GM12878 (cell line): ENCODE measurements around the gene MBNL1. TPM values are rescaled to one million over a fixed set of nuclear protein-coding genes. Genes with fewer than 3 reads are reported as not detected.

Experiments
- ATAC-seq: fragments of 200-7000 bp; cut with Tn5 transposase; 3 replicates; pipeline ENCODE4 v1.9.1; 2020; ENCODE audit warnings: mild to moderate bottlenecking, moderate library complexity
- BruUV-seq: library from RNA; stranded (reverse); fragments of 400-500 nt; replicated peaks from 2 replicates; lab custom pipeline; 2021; lab: Mats Ljungman, UMichigan
- CTCF ChIA-PET: fragments of 300-600 bp; sonication (Branson Sonifier 250); formaldehyde crosslinking; extraction: SDS; loops from one replicate; lab custom pipeline; 2021; ENCODE audit warnings: inconsistent platforms; lab: Yijun Ruan, JAX
- POLR2A ChIA-PET: fragments of 350-600 bp; formaldehyde crosslinking; extraction: SDS; loops from one replicate; lab custom pipeline; 2021; ENCODE audit warnings: inconsistent platforms; lab: Charles Lee
- RAD21 ChIA-PET: fragments of 300-600 bp; sonication (Branson Sonifier 250); formaldehyde crosslinking; loops from one replicate; lab custom pipeline; 2023; ENCODE audit warnings: antibody characterized with exemption; ENCODE audit not compliant: unreplicated experiment; lab: Charles Lee
- SMC1A ChIA-PET: fragments of 300-600 bp; sonication (Branson Sonifier 250); formaldehyde crosslinking; loops from one replicate; lab custom pipeline; 2023; ENCODE audit not compliant: unreplicated experiment, uncharacterized antibody; lab: Charles Lee
- DNase-seq: peaks from one replicate; pipeline ENCODE4 v3.0.0-alpha.2; 2011; ENCODE audit warnings: low read depth, low spot score
- FAIRE-seq: peaks from 3 replicates; lab custom pipeline; 2011; peaks lifted over from hg19 to GRCh38; lab: Jason Lieb, UNC
- H2AFZ ChIP-seq: 2 replicates; pipeline ENCODE4 v1.6.0; 2011; ENCODE audit warnings: low read depth, low read length, control low read depth; ENCODE audit not compliant: control insufficient read depth
- H3K27ac ChIP-seq: 2 replicates; pipeline ENCODE4 v1.5.1; 2011; ENCODE audit warnings: control low read depth; ENCODE audit not compliant: control insufficient read depth, insufficient read depth
- H3K27me3 ChIP-seq, 2 experiments: replicated peaks in 1 of 2; 2 replicates each; pipeline versions ENCODE4 v1.6.0 to v1.6.1; 2011; ENCODE audit warnings: low read length in 1 of 2; ENCODE audit not compliant: control insufficient read depth in 2 of 2, insufficient read depth in 2 of 2
- H3K36me3 ChIP-seq, 2 experiments: 2 replicates each; pipeline ENCODE4 v1.5.1; 2011; ENCODE audit warnings: low read length in 1 of 2; ENCODE audit not compliant: control insufficient read depth in 2 of 2, insufficient read depth in 2 of 2
- H3K4me1 ChIP-seq: 2 replicates; pipeline ENCODE4 v1.6.1; 2011; ENCODE audit warnings: mild to moderate bottlenecking, low read length, moderate library complexity, mixed read lengths; ENCODE audit not compliant: control insufficient read depth, insufficient read depth
- H3K4me2 ChIP-seq: 2 replicates; pipeline ENCODE4 v1.6.0; 2011; ENCODE audit warnings: control low read depth; ENCODE audit not compliant: control insufficient read depth, insufficient read depth
- H3K4me3 ChIP-seq: fragments of 200-600 bp; sonication (generic); 2 replicates; pipeline ENCODE4 v1.5.1; 2016
- H3K79me2 ChIP-seq: 2 replicates; pipeline ENCODE4 v1.6.0; 2011; ENCODE audit warnings: low read length; ENCODE audit not compliant: control insufficient read depth, insufficient read depth
- H3K9ac ChIP-seq: 2 replicates; pipeline ENCODE4 v1.8.0; 2011; ENCODE audit warnings: low read length, control low read depth, mixed read lengths; ENCODE audit not compliant: control insufficient read depth, insufficient read depth
- H3K9me3 ChIP-seq: replicated peaks from 3 replicates; pipeline ENCODE4 v1.5.1; 2011; ENCODE audit warnings: mild to moderate bottlenecking, low read length; ENCODE audit not compliant: control insufficient read depth, insufficient read depth
- H4K20me1 ChIP-seq: 2 replicates; pipeline ENCODE4 v1.6.0; 2011; ENCODE audit not compliant: control insufficient read depth, insufficient read depth
- ATF7 ChIP-seq: fragments of 450-650 bp; IDR thresholded peaks from 2 replicates; pipeline ENCODE4 v1.6.1; 2016; ENCODE audit warnings: low read depth, mild to moderate bottlenecking
- CBFB ChIP-seq: IDR thresholded peaks from 2 replicates; pipeline ENCODE4 v1.6.1; 2016; ENCODE audit warnings: antibody characterized with exemption, low read depth
- EED ChIP-seq: sonication (generic); IDR thresholded peaks from 2 replicates; pipeline ENCODE4 v1.6.1; 2016; ENCODE audit warnings: antibody characterized with exemption, low read depth
- EP300 ChIP-seq, 2 experiments: fragments of 150-350 bp in 1 of 2; IDR thresholded peaks; 2 replicates each; pipeline ENCODE4 v1.6.1; 2011 to 2012; ENCODE audit warnings: low read depth in 2 of 2, low read length in 2 of 2, borderline replicate concordance in 1 of 2, improper control_type of control experiment in 1 of 2, inconsistent platforms in 1 of 2; ENCODE audit not compliant: control insufficient read depth in 1 of 2
- ETV6 ChIP-seq, 2 experiments: fragments of 450-650 bp in 1 of 2; IDR thresholded peaks in 1 of 2; conservative IDR thresholded peaks in 1 of 2; 2 replicates each; pipeline ENCODE4 v1.6.1; 2014; ENCODE audit warnings: antibody characterized with exemption in 1 of 2, borderline replicate concordance in 1 of 2, low read depth in 1 of 2, mild to moderate bottlenecking in 1 of 2, moderate library complexity in 1 of 2
- NFYB ChIP-seq: IDR thresholded peaks from 2 replicates; pipeline ENCODE4 v1.6.1; 2011; ENCODE audit warnings: low read depth, mild to moderate bottlenecking, low read length, improper control_type of control experiment, moderate library complexity; ENCODE audit not compliant: insufficient read depth
- POLR2A ChIP-seq: IDR thresholded peaks from 2 replicates; pipeline ENCODE4 v1.6.1; 2011; ENCODE audit warnings: low read depth, mild to moderate bottlenecking, low read length
- RAD21 ChIP-seq: IDR thresholded peaks from 2 replicates; pipeline ENCODE4 v1.6.1; 2011; ENCODE audit warnings: mild to moderate bottlenecking, low read depth, low read length, moderate library complexity; ENCODE audit not compliant: insufficient read depth
- RBBP5 ChIP-seq: fragments of 200-600 bp; sonication (generic); conservative IDR thresholded peaks from 2 replicates; pipeline ENCODE4 v1.6.1; 2016
- SMAD1 ChIP-seq: fragments of 450-650 bp; IDR thresholded peaks from 2 replicates; pipeline ENCODE4 v1.6.1; 2018; ENCODE audit warnings: mild to moderate bottlenecking, low read depth; ENCODE audit not compliant: partially characterized antibody
- SMAD5 ChIP-seq: IDR thresholded peaks from 2 replicates; pipeline ENCODE4 v1.6.1; 2016; ENCODE audit warnings: antibody characterized with exemption, low read depth
- ZNF384 ChIP-seq: IDR thresholded peaks from 2 replicates; pipeline ENCODE4 v1.6.1; 2012; ENCODE audit warnings: low read depth, mild to moderate bottlenecking, low read length, improper control_type of control experiment, borderline replicate concordance
- WGBS: methylation state at CpG from one replicate; pipeline ENCODE4 v1.1.6; 2016; ENCODE audit warnings: low lambda C conversion rate; ENCODE audit not compliant: insufficient replicate concordance, insufficient coverage; ENCODE audit errors: missing lambda C conversion rate; 5-methylcytosine and 5-hydroxymethylcytosine counted together
- in situ Hi-C: fragments of 300-500 bp; cut with MboI; formaldehyde crosslinking; loops from 9 replicates; pipeline ENCODE4 v1.14.3; 2018; ENCODE audit warnings: mixed read lengths
- intact Hi-C: fragments of 100-400 bp; cut with micrococcal nuclease; formaldehyde crosslinking; loops from one replicate; pipeline ENCODE4 v1.14.2; 2022; ENCODE audit not compliant: unreplicated experiment
- polyA plus RNA-seq, 11 experiments: library from polyadenylated mRNA; depleted of rRNA in 4 of 11; unstranded in 6 of 11; stranded (reverse) in 5 of 11; fragments of >200 nt; fragmentation: Nextera tagmentation in 4 of 11; fragmentation: Illumina TruSeq in 1 of 11; extraction: Ambion mirVana in 4 of 11; extraction: Trizol in 1 of 11; gene quantifications; 1 replicate in 1 of 11; 2 replicates in 10 of 11; pipeline versions ENCODE4 v1.2.1 to v1.2.3, GENCODE V29; 2011 to 2016; ENCODE audit warnings: inconsistent platforms in 2 of 11, missing spikeins in 2 of 11, low read depth in 1 of 11
- total RNA-seq, 4 experiments: library from RNA; depleted of rRNA in 3 of 4; stranded (reverse); fragments of >200 nt in 3 of 4; fragmentation: Illumina TruSeq in 1 of 4; extraction: Trizol in 1 of 4; gene quantifications; 2 replicates each; pipeline versions ENCODE4 v1.2.1 to v1.2.3, GENCODE V29; 2013 to 2021
- TF ChIP-seq, protein P1 (sequence below): IDR thresholded peaks from 2 replicates; pipeline ENCODE4 v1.6.1; 2011; ENCODE audit warnings: mild to moderate bottlenecking, low read depth, low read length, moderate library complexity; ENCODE audit not compliant: insufficient replicate concordance
- TF ChIP-seq, protein P2 (sequence below): IDR thresholded peaks from 2 replicates; pipeline ENCODE4 v1.6.1; 2011; ENCODE audit warnings: borderline replicate concordance, low read depth, mild to moderate bottlenecking, moderate library complexity, mixed read lengths, low read length; ENCODE audit not compliant: insufficient read depth; ENCODE audit errors: extremely low read length

Gene MBNL1
- total and polyA plus RNA-seq, 10 of the 15 experiments (the other 5 are each of a cell fraction or from before 2014, with no cell fraction given): 59.6 to 337 (median 143) TPM

DNA sequence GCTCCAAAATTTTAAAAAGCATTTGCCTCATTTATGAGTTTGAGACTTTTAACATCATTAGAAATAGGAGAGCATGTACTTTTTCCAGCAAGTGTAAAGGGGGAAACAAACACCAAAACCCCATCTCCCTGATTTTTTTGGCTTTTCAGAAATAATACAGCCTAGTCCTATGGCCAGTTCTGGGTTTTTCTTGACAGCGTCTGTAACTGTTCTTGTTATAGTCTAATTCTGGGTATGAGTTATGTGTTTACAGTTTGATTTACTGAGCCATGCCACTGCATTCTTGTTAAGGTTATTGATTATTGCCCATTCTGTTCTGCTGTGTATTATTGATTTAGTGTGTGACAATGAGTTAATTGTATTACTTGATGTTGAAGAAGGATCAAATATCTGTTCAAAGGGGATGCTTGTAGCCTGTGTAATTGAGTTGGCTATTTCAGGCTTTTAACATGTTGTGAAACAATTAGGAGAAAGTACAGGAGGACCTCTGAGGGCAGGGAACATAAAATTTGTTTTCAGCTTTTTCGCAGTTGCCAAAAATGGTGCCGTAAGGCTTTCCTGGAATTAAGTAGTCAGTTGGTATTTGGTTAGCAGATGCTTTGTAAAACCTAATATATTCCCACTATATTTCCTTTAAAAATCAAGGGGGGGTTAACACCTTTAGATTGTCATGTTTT lies 46.1 kb downstream of the MBNL1 start:
- 69% methylated on average over 3 of the region's 3 CpGs for WGBS
- Histone ChIP-seq H3K4me2 (no peak overlapping the region), H3K4me1 (no peaks in the 10 kb centered on the region), H3K9ac (no peak overlapping the region), H3K4me3 (no peak overlapping the region), H4K20me1 (no peaks in the 10 kb centered on the region), H2AFZ (no peak overlapping the region), H3K27me3 (no peaks in the 10 kb centered on the region), H3K79me2 (peaks cover 81% of the 10 kb centered on the region), H3K27ac (no peak overlapping the region), H3K36me3 (peaks cover 0 to 16% of the 10 kb centered on the region in 2 experiments; a peak in 1 of 4 replicates), H3K9me3 (peaks cover 4% of the 10 kb centered on the region)
- ChIA-PET SMC1A (interaction anchor here (0.6 to 1.9 kb wide), 11 partner anchors 9 to 134 kb away, joined by 3 to 6 read pairs (median 3); no protein-coding TSS in a partner anchor), RAD21 (interaction anchor here (1.5 to 1.8 kb wide), 2 partner anchors 12 to 116 kb away, joined by 4 to 5 read pairs; no protein-coding TSS in a partner anchor), POLR2A (interaction anchor here (0.7 kb wide), 1 partner anchor 14 kb away, joined by 4 read pairs; no protein-coding TSS in a partner anchor), CTCF (interaction anchor here (0.7 to 1.2 kb wide), 7 partner anchors 9 to 208 kb away, joined by 3 read pairs; no protein-coding TSS in a partner anchor)
- BruUV-seq: no TSS peak
- in situ Hi-C loops (no loop called here), intact Hi-C loops (no loop called here)
- FAIRE-seq (no peak), ATAC-seq (no peak), DNase-seq (no peak)
- TF ChIP-seq POLR2A (no peak), ZNF384 (no peak), ETV6 (conservative IDR thresholded peaks at IDR 0.05 in 1 of 2, IDR thresholded peaks at IDR 0.05 in 1 of 2; ENCODE audit: borderline replicate concordance in 1 of 2, low read depth in 1 of 2) (no peak), SMAD5 (no peak), CBFB (no peak)

DNA sequence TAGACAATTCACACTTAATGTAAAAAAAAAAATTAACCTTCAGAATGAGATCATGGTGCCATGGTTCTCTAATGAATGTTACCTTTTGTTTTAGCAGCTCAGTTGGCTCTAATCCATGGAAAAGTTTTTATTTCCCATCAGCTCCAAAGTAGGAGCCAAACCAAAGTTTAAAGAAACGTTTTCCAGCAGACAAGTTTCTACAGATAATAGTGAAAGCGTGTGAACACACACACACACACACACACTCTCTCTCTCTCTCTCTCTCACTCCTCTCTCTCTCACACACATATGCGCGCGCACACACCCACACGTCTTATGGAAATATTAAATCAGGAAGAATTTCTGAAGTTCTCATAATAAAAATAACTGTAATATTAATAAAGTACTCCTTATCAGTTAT lies 46.9 kb downstream of the MBNL1 start:
- CTCF ChIA-PET: interaction anchor here (0.6 to 3.5 kb wide), 7 partner anchors 7 to 394 kb away, joined by 3 to 11 read pairs (median 3); no protein-coding TSS in a partner anchor
- TF ChIP-seq ATF7 (no peak), SMAD1 (no peak), EP300 (IDR thresholded peaks at IDR 0.05; ENCODE audit: borderline replicate concordance in 1 of 2, control insufficient read depth in 1 of 2, low read depth in 2 of 2, low read length in 2 of 2) (no peak), EED (no peak), RAD21 (no peak), RBBP5 (no peak), NFYB (no peak)
- TF ChIP-seq, protein P1, sequence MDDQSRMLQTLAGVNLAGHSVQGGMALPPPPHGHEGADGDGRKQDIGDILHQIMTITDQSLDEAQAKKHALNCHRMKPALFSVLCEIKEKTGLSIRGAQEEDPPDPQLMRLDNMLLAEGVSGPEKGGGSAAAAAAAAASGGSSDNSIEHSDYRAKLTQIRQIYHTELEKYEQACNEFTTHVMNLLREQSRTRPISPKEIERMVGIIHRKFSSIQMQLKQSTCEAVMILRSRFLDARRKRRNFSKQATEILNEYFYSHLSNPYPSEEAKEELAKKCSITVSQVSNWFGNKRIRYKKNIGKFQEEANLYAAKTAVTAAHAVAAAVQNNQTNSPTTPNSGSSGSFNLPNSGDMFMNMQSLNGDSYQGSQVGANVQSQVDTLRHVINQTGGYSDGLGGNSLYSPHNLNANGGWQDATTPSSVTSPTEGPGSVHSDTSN: no peak
- TF ChIP-seq, protein P2, sequence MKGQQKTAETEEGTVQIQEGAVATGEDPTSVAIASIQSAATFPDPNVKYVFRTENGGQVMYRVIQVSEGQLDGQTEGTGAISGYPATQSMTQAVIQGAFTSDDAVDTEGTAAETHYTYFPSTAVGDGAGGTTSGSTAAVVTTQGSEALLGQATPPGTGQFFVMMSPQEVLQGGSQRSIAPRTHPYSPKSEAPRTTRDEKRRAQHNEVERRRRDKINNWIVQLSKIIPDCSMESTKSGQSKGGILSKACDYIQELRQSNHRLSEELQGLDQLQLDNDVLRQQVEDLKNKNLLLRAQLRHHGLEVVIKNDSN: no peak

More for the DNA sequence above, 46.9 kb downstream of the MBNL1 start:
- Histone ChIP-seq H3K9me3 (peaks cover 6% of the 10 kb centered on the region), H3K27ac (no peak overlapping the region), H3K4me1 (no peaks in the 10 kb centered on the region), H4K20me1 (no peaks in the 10 kb centered on the region), H2AFZ (no peak overlapping the region), H3K36me3 (peaks cover 0 to 20% of the 10 kb centered on the region in 2 experiments; a peak in 1 of 4 replicates), H3K4me3 (no peak overlapping the region), H3K79me2 (peaks cover 81% of the 10 kb centered on the region), H3K4me2 (no peak overlapping the region), H3K9ac (no peak overlapping the region), H3K27me3 (no peaks in the 10 kb centered on the region)
- no peak for DNase-seq
- intact Hi-C loops (no loop called here), in situ Hi-C loops (no loop called here)
- no TSS peak for BruUV-seq
- ChIA-PET SMC1A (interaction anchor here (0.7 to 1.9 kb wide), 5 partner anchors 10 to 133 kb away, joined by 3 to 6 read pairs (median 4); no protein-coding TSS in a partner anchor), RAD21 (no interaction called here), POLR2A (no interaction called here)
- ATAC-seq: no peak
- no peak for FAIRE-seq
- whole genome bisulfite sequencing: 78% methylated on average over 6 of the region's 6 CpGs
